Astrocyte (in vitro differentiated cells and primary cell): ENCODE results near the gene RASA4B. TPM values are rescaled to one million over a fixed set of nuclear protein-coding genes. Genes with fewer than 3 reads are reported as not detected.
"Not testable (repeated sequence)": the region's sequence is repeated elsewhere in the genome, so short reads cannot be mapped to it uniquely, and the experiment has no call there.

Experiments used
- DNase-seq: peaks from one replicate; pipeline ENCODE4 v3.0.0-alpha.2; 2010; ENCODE audit warnings: low read depth
- FAIRE-seq: peaks from 2 replicates; lab custom pipeline; 2011; peaks lifted over from hg19 to GRCh38; lab: Jason Lieb, UNC
- H2AFZ ChIP-seq: 2 replicates; pipeline ENCODE4 v1.6.0; 2012; ENCODE audit warnings: low read depth, low read length, inconsistent platforms
- H3K27ac ChIP-seq: 2 replicates; pipeline ENCODE4 v1.5.1; 2011; ENCODE audit warnings: low read depth, low read length, inconsistent platforms
- H3K27me3 ChIP-seq: 2 replicates; pipeline ENCODE4 v1.6.0; 2011; ENCODE audit warnings: low read length, inconsistent platforms; ENCODE audit not compliant: insufficient read depth
- H3K36me3 ChIP-seq: 2 replicates; pipeline ENCODE4 v1.5.1; 2011; ENCODE audit warnings: low read length, inconsistent platforms; ENCODE audit not compliant: insufficient read depth
- H3K4me1 ChIP-seq: 2 replicates; pipeline ENCODE4 v1.5.1; 2011; ENCODE audit warnings: low read length, inconsistent platforms; ENCODE audit not compliant: insufficient read depth
- H3K4me2 ChIP-seq: 2 replicates; pipeline ENCODE4 v1.6.0; 2012; ENCODE audit warnings: low read length, inconsistent platforms
- H3K4me3 ChIP-seq: 2 replicates; pipeline ENCODE4 v1.5.1; 2011; ENCODE audit warnings: low read depth, mild to moderate bottlenecking, low read length, inconsistent platforms; ENCODE audit not compliant: insufficient read depth
- H3K79me2 ChIP-seq: 2 replicates; pipeline ENCODE4 v1.6.0; 2012; ENCODE audit warnings: mild to moderate bottlenecking, low read length, inconsistent platforms; ENCODE audit not compliant: insufficient read depth
- H3K9ac ChIP-seq: 2 replicates; pipeline ENCODE4 v1.6.0; 2012; ENCODE audit warnings: mild to moderate bottlenecking, low read length, inconsistent platforms
- H3K9me3 ChIP-seq: 2 replicates; pipeline ENCODE4 v1.5.1; 2012; ENCODE audit warnings: low read depth, mild to moderate bottlenecking, low read length, inconsistent platforms; ENCODE audit not compliant: insufficient read depth
- H4K20me1 ChIP-seq: 2 replicates; pipeline ENCODE4 v1.6.0; 2012; ENCODE audit warnings: low read length, inconsistent platforms; ENCODE audit not compliant: insufficient read depth
- H3K27ac Mint-ChIP-seq: one replicate; pipeline ENCODE4 v1.8.0; 2021; ENCODE audit warnings: mild to moderate bottlenecking, mixed read lengths; ENCODE audit not compliant: unreplicated experiment
- H3K27me3 Mint-ChIP-seq: one replicate; pipeline ENCODE4 v1.8.0; 2021; ENCODE audit warnings: low read depth, mixed read lengths; ENCODE audit not compliant: unreplicated experiment
- H3K36me3 Mint-ChIP-seq: one replicate; pipeline ENCODE4 v1.8.0; 2021; ENCODE audit warnings: low read depth, mixed read lengths; ENCODE audit not compliant: unreplicated experiment
- H3K4me1 Mint-ChIP-seq: one replicate; pipeline ENCODE4 v1.8.0; 2021; ENCODE audit warnings: low read depth, mixed read lengths; ENCODE audit not compliant: unreplicated experiment
- H3K4me3 Mint-ChIP-seq: one replicate; pipeline ENCODE4 v1.8.0; 2021; ENCODE audit warnings: mild to moderate bottlenecking, moderate library complexity, mixed read lengths; ENCODE audit not compliant: unreplicated experiment
- H3K9me3 Mint-ChIP-seq: one replicate; pipeline ENCODE4 v1.8.0; 2021; ENCODE audit warnings: mild to moderate bottlenecking, mixed read lengths; ENCODE audit not compliant: unreplicated experiment
- total RNA-seq: library from RNA; stranded (reverse); gene quantifications from 2 replicates; pipeline ENCODE4 v1.2.1, GENCODE V29; 2021

RASA4B gene
- total RNA-seq, 1 donor from 2014 or later, result 1.1 TPM

- H3K4me2 ChIP-seq, H3K27me3 Mint-ChIP-seq, H3K36me3 ChIP-seq, H3K4me3 Mint-ChIP-seq, DNase-seq, H3K4me1 ChIP-seq, H2AFZ ChIP-seq, H3K9ac ChIP-seq, H3K9me3 ChIP-seq, H3K27ac ChIP-seq, H4K20me1 ChIP-seq, H3K4me1 Mint-ChIP-seq, H3K79me2 ChIP-seq, H3K27ac Mint-ChIP-seq, H3K9me3 Mint-ChIP-seq, H3K4me3 ChIP-seq, FAIRE-seq, H3K27me3 ChIP-seq, H3K36me3 Mint-ChIP-seq: not testable (repeated sequence)
Measured at GRCh38 chr7:102514881-102515721, 2.5 kb downstream of the RASA4B start.

- not testable (repeated sequence) for H3K27ac Mint-ChIP-seq, H4K20me1 ChIP-seq, H3K4me3 Mint-ChIP-seq, H3K27ac ChIP-seq, H3K79me2 ChIP-seq, H2AFZ ChIP-seq, H3K4me1 Mint-ChIP-seq, H3K4me1 ChIP-seq, H3K4me3 ChIP-seq, H3K9me3 ChIP-seq, FAIRE-seq, H3K27me3 ChIP-seq, H3K27me3 Mint-ChIP-seq, H3K9me3 Mint-ChIP-seq, H3K36me3 Mint-ChIP-seq, H3K36me3 ChIP-seq
- DNase-seq, result peak; percentile 72
- H3K9ac ChIP-seq, result peak overlapping the region; percentile 54
- H3K4me2 ChIP-seq, result peak overlapping the region; percentile 74
Measured at GRCh38 chr7:102512642-102513221, 4.8 kb downstream of the RASA4B start.

DNA sequence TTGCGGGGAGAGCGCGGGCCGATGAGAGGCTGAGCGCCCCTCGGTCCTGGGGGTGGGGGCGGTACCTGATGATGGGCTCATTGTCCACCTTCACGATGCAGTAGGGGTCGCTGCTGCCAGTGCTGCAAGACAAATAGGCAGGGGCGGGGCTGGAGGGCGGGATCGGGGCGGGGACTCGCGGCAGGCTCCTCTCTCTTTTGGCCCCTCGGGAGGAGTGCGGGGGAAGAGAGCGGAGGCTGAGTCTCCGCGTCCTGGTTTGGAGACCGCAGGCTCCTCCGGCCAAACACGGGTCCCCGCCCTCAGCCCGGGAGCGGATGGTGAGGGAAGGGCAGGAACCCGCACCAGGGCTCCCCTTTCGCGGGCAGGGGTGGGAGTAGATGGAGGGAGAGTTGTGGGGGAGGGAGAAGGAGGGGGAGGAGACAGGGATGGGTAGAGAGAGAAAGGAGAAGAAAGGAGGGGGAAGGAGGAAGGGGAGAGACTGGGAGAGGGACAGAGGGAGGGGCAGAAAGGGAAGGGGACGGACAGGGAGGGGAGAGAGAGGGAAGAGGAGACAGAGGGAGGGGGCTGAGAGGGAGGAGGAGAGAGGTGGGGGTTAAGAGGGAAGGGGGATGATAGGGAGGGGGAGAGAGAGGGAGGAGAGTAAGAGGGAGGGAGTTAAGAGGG is 5.6 kb downstream of the RASA4B start:
- DNase-seq, H3K36me3 Mint-ChIP-seq, H3K27ac Mint-ChIP-seq, H3K36me3 ChIP-seq, H3K4me1 ChIP-seq, H3K4me3 ChIP-seq, H3K4me3 Mint-ChIP-seq, H3K9me3 Mint-ChIP-seq, H3K79me2 ChIP-seq, H2AFZ ChIP-seq, H3K27ac ChIP-seq, H4K20me1 ChIP-seq, H3K9me3 ChIP-seq, H3K27me3 Mint-ChIP-seq, FAIRE-seq, H3K27me3 ChIP-seq, H3K4me1 Mint-ChIP-seq: not testable (repeated sequence)
- peak overlapping the region; percentile 74 for H3K4me2 ChIP-seq
- peak overlapping the region; percentile 54 for H3K9ac ChIP-seq

DNA sequence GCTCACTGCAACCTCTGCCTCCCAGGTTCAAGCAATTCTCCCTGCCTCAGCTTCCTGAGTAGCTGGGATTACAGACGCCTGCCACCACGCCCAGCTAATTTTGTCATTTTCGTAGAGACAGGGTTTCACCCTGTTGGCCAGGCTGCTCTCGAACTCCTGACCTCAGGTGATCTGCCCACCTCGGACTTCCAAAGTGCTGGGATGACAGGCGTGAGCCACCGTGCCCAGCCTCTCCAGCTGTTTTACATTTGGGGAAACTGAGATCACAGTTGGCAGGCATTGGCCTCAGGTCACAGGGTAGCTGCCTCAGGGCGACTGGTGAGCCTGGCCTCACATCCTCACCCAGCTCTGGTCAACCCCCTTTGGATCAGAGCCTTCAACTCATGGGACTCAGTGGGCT is 7.0 kb downstream of the RASA4B start:
- not testable (repeated sequence) for H3K4me2 ChIP-seq, H3K27ac Mint-ChIP-seq, H3K36me3 ChIP-seq, H3K4me3 Mint-ChIP-seq, H3K36me3 Mint-ChIP-seq, H3K79me2 ChIP-seq, H3K27me3 Mint-ChIP-seq, H3K4me1 Mint-ChIP-seq, H4K20me1 ChIP-seq, H3K9ac ChIP-seq, H3K9me3 ChIP-seq, DNase-seq, H3K9me3 Mint-ChIP-seq, FAIRE-seq, H3K27me3 ChIP-seq, H3K4me3 ChIP-seq, H3K27ac ChIP-seq, H3K4me1 ChIP-seq, H2AFZ ChIP-seq

- not testable (repeated sequence) for H3K27me3 Mint-ChIP-seq, H3K36me3 ChIP-seq, H2AFZ ChIP-seq, H3K4me2 ChIP-seq, H3K4me1 ChIP-seq, H3K4me3 ChIP-seq, H3K79me2 ChIP-seq, H3K27ac ChIP-seq, H3K9me3 Mint-ChIP-seq, H3K27me3 ChIP-seq, H3K36me3 Mint-ChIP-seq, H3K27ac Mint-ChIP-seq, H3K9me3 ChIP-seq, H3K4me3 Mint-ChIP-seq, H3K9ac ChIP-seq, H3K4me1 Mint-ChIP-seq, FAIRE-seq, H4K20me1 ChIP-seq, DNase-seq
Measured at GRCh38 chr7:102507410-102508088, 10.0 kb downstream of the RASA4B start.
